HepG2 (cell line): ENCODE data around the gene ARMC2. TPM values are rescaled to one million over a fixed set of nuclear protein-coding genes. Genes with fewer than 3 reads are reported as not detected.

Experiments
- ATAC-seq: fragments of 200-7000 bp; cut with Tn5 transposase; 3 replicates; pipeline ENCODE4 v1.9.1; 2020; ENCODE audit warnings: mild to moderate bottlenecking, moderate library complexity
- BruUV-seq: library from RNA; stranded (reverse); fragments of 400-500 nt; replicated peaks from 2 replicates; lab custom pipeline; 2021; lab: Mats Ljungman, UMichigan
- CTCF ChIA-PET: fragments of 300-600 bp; formaldehyde crosslinking; extraction: SDS; loops from one replicate; lab custom pipeline; 2021; ENCODE audit warnings: low total read pairs, inconsistent platforms, low intra/inter-chr PET ratio; lab: Yijun Ruan, JAX
- POLR2A ChIA-PET: fragments of 350-600 bp; sonication (Branson Sonifier 250); formaldehyde crosslinking; loops from one replicate; lab custom pipeline; 2020; ENCODE audit warnings: antibody characterized with exemption, inconsistent platforms; lab: Yijun Ruan, JAX
- DNase-seq: peaks from one replicate; pipeline ENCODE4 v3.0.0-alpha.2; 2015; ENCODE audit warnings: low spot score
- FAIRE-seq: peaks from 3 replicates; lab custom pipeline; 2011; peaks lifted over from hg19 to GRCh38; lab: Jason Lieb, UNC
- H2AFZ ChIP-seq: one replicate; pipeline ENCODE4 v1.6.1; 2011; ENCODE audit warnings: low read length, inconsistent platforms
- H3K27ac ChIP-seq: fragments of 300-600 bp; 3 replicates; pipeline ENCODE4 v1.8.0; 2011; ENCODE audit warnings: mixed run types, mild to moderate bottlenecking, mixed read lengths, low read length, inconsistent platforms; ENCODE audit not compliant: insufficient read depth; ENCODE audit errors: extremely low read length
- H3K27me3 ChIP-seq, 2 experiments: fragments of 200-600 bp in 1 of 2; 2 replicates in 1 of 2; 3 replicates in 1 of 2; pipeline versions ENCODE4 v1.6.0 to v1.8.0; 2011; ENCODE audit warnings: low read length in 2 of 2, mild to moderate bottlenecking in 2 of 2, moderate library complexity in 2 of 2, inconsistent platforms in 1 of 2; ENCODE audit not compliant: insufficient read depth in 2 of 2, control insufficient read depth in 1 of 2
- H3K36me3 ChIP-seq, 2 experiments: fragments of 200-600 bp in 1 of 2; replicated peaks in 1 of 2; 2 replicates in 1 of 2; 3 replicates in 1 of 2; pipeline versions ENCODE4 v1.5.1 to v1.8.0; 2011; ENCODE audit warnings: low read length in 2 of 2, inconsistent platforms in 1 of 2; ENCODE audit not compliant: insufficient read depth in 2 of 2, control insufficient read depth in 1 of 2
- H3K4me1 ChIP-seq: 2 replicates; pipeline ENCODE4 v1.5.1; 2012; ENCODE audit warnings: low read length, inconsistent platforms; ENCODE audit not compliant: insufficient read depth
- H3K4me2 ChIP-seq: 2 replicates; pipeline ENCODE4 v1.6.0; 2011; ENCODE audit warnings: low read depth, low read length, inconsistent platforms
- H3K4me3 ChIP-seq, 3 experiments: fragments of 200-600 bp in 1 of 3; sonication (generic), shearing (Covaris generic) in 1 of 3; replicated peaks in 1 of 3; 2 replicates each; pipeline ENCODE4 v1.5.1; 2011 to 2016; ENCODE audit warnings: low read length in 3 of 3, inconsistent platforms in 2 of 3, low read depth in 2 of 3, mild to moderate bottlenecking in 2 of 3, control low read depth in 1 of 3, mixed read lengths in 1 of 3; ENCODE audit not compliant: insufficient read depth in 1 of 3
- H3K79me2 ChIP-seq: one replicate; pipeline ENCODE4 v1.6.1; 2011; ENCODE audit warnings: low read length, inconsistent platforms; ENCODE audit not compliant: insufficient read depth
- H3K9ac ChIP-seq: 2 replicates; pipeline ENCODE4 v1.6.0; 2011; ENCODE audit warnings: mild to moderate bottlenecking, low read depth, low read length, inconsistent platforms; ENCODE audit not compliant: insufficient read depth
- H3K9me3 ChIP-seq: 2 replicates; pipeline ENCODE4 v1.5.1; 2012; ENCODE audit warnings: mild to moderate bottlenecking, low read length
- H4K20me1 ChIP-seq: 2 replicates; pipeline ENCODE4 v1.6.0; 2011; ENCODE audit warnings: inconsistent platforms, mild to moderate bottlenecking, low read length, moderate library complexity; ENCODE audit not compliant: insufficient read depth
- CAMTA2 ChIP-seq: sonication (generic); formaldehyde crosslinking; IDR thresholded peaks from 2 replicates; pipeline ENCODE4 v1.4.0; 2020; ENCODE audit warnings: mild to moderate bottlenecking, missing genetic modification reagents, borderline replicate concordance
- CBX1 ChIP-seq: IDR thresholded peaks from one replicate; pipeline ENCODE4 v1.6.1; 2016; ENCODE audit warnings: antibody characterized with exemption, low read depth
- ISL2 ChIP-seq: sonication (generic); formaldehyde crosslinking; IDR thresholded peaks from 2 replicates; pipeline ENCODE4 v1.5.0; 2020; ENCODE audit warnings: missing genetic modification reagents
- KMT2A ChIP-seq: sonication (generic); formaldehyde crosslinking; IDR thresholded peaks from 2 replicates; pipeline ENCODE4 v1.4.0; 2020; ENCODE audit warnings: missing genetic modification reagents
- KMT2B ChIP-seq: IDR thresholded peaks from 2 replicates; pipeline ENCODE4 v1.6.1; 2016; ENCODE audit warnings: missing genetic modification reagents, missing compliant biosample characterization
- NFRKB ChIP-seq: fragments of 450-650 bp; IDR thresholded peaks from 2 replicates; pipeline ENCODE4 v1.6.1; 2017
- NRL ChIP-seq: sonication (generic); formaldehyde crosslinking; IDR thresholded peaks from 2 replicates; pipeline ENCODE4 v1.5.0; 2020; ENCODE audit warnings: missing genetic modification reagents, mild to moderate bottlenecking, moderate library complexity, borderline replicate concordance
- PAX8 ChIP-seq: sonication (generic); formaldehyde crosslinking; IDR thresholded peaks from 2 replicates; pipeline ENCODE4 v1.8.0; 2022; ENCODE audit warnings: mild to moderate bottlenecking, missing genetic modification reagents, borderline replicate concordance
- RNF219 ChIP-seq: sonication (generic); formaldehyde crosslinking; IDR thresholded peaks from 2 replicates; pipeline ENCODE4 v1.5.0; 2020; ENCODE audit warnings: mild to moderate bottlenecking, missing genetic modification reagents
- U2AF1 ChIP-seq: fragments of 200-400 bp; formaldehyde crosslinking; optimal IDR thresholded peaks from 2 replicates; pipeline ENCODE3; 2017; ENCODE audit warnings: mild to moderate bottlenecking, low read depth, low read length
- ZNF572 ChIP-seq: sonication (generic); formaldehyde crosslinking; IDR thresholded peaks from 2 replicates; pipeline ENCODE4 v1.5.1; 2020; ENCODE audit warnings: mild to moderate bottlenecking, missing genetic modification reagents
- ZNF607 ChIP-seq: sonication (generic); formaldehyde crosslinking; IDR thresholded peaks from 2 replicates; pipeline ENCODE4 v1.5.1; 2020; ENCODE audit warnings: missing genetic modification reagents, mild to moderate bottlenecking, borderline replicate concordance
- ZNF614 ChIP-seq: IDR thresholded peaks from 2 replicates; pipeline ENCODE4 v1.6.1; 2018; ENCODE audit warnings: missing biosample characterization, missing genetic modification reagents, inconsistent platforms, borderline replicate concordance
- WGBS: methylation state at CpG from one replicate; pipeline ENCODE4 v1.1.6; 2017; ENCODE audit warnings: low lambda C conversion rate; 5-methylcytosine and 5-hydroxymethylcytosine counted together
- in situ Hi-C: cut with HindIII; loops from 2 replicates; pipeline ENCODE4 v1.10.0; 2017; ENCODE audit warnings: low pct_unique_long_range_greater_than_20kb; ENCODE audit not compliant: extremely low pct_ligation_motif_present
- intact Hi-C: fragments of 100-400 bp; cut with micrococcal nuclease; formaldehyde crosslinking; loops from one replicate; pipeline ENCODE4 v1.10.0; 2022; ENCODE audit not compliant: unreplicated experiment
- polyA plus RNA-seq, 8 experiments: library from polyadenylated mRNA; depleted of rRNA in 3 of 8; stranded (reverse) in 7 of 8; unstranded in 1 of 8; fragments of >200 nt; fragmentation: Illumina TruSeq in 4 of 8; extraction: Trizol in 4 of 8; gene quantifications; 2 replicates each; pipeline versions ENCODE4 v1.2.1 to v1.2.3, GENCODE V29; 2011 to 2016; ENCODE audit warnings: low read depth in 4 of 8, missing spikeins in 1 of 8, mixed read lengths in 1 of 8; ENCODE audit not compliant: insufficient read depth in 1 of 8
- total RNA-seq, 5 experiments: library from RNA; depleted of rRNA; stranded (reverse); fragments of >200 nt; fragmentation: Illumina TruSeq; extraction: Trizol; gene quantifications; 2 replicates each; pipeline ENCODE4 v1.2.3, GENCODE V29; 2016; ENCODE audit warnings: low read depth in 1 of 5

The ARMC2 gene
- total and polyA plus RNA-seq, 2 of the 13 experiments (the other 11 are each of a cell fraction or from before 2014, with no cell fraction given), result 1.4 to 3.2 TPM

- TF ChIP-seq KMT2A (CRISPR knock-in tag), result no peak
- TF ChIP-seq U2AF1, result no peak
- no peak for TF ChIP-seq ISL2 (CRISPR knock-in tag)
- no peak for TF ChIP-seq NRL (CRISPR knock-in tag)
- TF ChIP-seq CAMTA2, result no peak
Observed at GRCh38 chr6:108941859-108942258, 93.6 kb downstream of the ARMC2 start (continued).

DNA sequence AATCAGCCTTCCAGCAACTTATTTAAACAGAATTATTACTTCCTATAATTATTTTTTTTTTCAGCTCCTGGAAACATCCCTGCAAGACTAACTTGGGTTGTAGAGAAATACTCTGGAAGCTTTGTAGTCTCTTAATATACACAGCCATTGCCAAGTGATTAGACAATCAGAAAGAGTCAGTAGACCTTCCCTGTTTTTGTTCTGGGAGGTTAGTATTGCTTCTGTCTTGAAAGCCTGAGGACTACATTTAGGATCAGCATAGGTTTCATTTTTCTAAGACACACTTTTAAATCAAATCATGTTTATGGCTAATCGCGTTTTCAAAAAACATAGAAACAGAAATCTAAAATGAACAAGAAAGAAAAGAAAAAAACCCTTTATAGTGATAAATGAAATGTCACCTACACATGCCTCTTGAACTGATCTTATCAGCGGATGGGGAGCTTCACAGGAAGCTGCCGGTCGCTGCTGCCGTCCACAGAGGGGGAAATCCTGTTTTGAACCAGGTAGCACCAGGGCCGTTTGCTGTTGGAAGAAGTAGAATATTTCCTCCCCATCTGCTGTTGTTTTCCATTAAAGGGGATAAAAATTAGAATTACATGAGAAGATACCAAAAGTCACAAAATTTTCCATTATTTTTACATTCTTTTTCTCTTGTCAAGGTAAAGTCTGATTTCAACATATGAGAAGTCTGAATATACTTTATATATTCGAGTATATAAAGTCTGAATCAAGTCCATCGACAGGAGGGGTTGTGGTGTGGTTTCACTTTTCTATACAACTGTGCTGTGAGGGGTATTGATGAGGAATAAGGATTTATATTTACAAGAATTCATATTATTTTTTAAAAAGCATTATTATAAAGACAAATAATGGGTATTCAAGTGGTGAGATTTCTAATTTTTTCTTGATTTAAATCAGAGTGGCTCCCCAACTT lies 94.6 kb downstream of the ARMC2 start:
- TF ChIP-seq NFRKB (no peak), ZNF614 (CRISPR knock-in tag) (no peak), CBX1 (no peak), PAX8 (CRISPR knock-in tag) (no peak), RNF219 (no peak), ZNF607 (CRISPR knock-in tag) (no peak), KMT2B (no peak), ZNF572 (CRISPR knock-in tag) (no peak)

More for the DNA sequence above, 94.6 kb downstream of the ARMC2 start:
- no peak for DNase-seq
- ChIA-PET CTCF (no interaction called here), POLR2A (no interaction called here)
- no peak overlapping the region for H2AFZ ChIP-seq
- intact Hi-C loops (no loop called here), in situ Hi-C loops (no loop called here)
- peaks cover 6 to 33% of the 10 kb centered on the region in 2 experiments; a peak in 4 of 5 replicates for H3K27me3 ChIP-seq
- no peak overlapping the region for H3K4me2 ChIP-seq
- H3K27ac ChIP-seq, result no peak overlapping the region
- 18% methylated on average over 9 of the region's 9 CpGs for WGBS
- no peaks in the 10 kb centered on the region for H3K36me3 ChIP-seq
- no peaks in the 10 kb centered on the region for H3K9me3 ChIP-seq
- H4K20me1 ChIP-seq, result no peaks in the 10 kb centered on the region
- no peaks in the 10 kb centered on the region for H3K79me2 ChIP-seq
- no peak for FAIRE-seq
- no TSS peak for BruUV-seq
- no peak overlapping the region for H3K9ac ChIP-seq
- H3K4me3 ChIP-seq, result no peak overlapping the region
- ATAC-seq, result no peak
- H3K4me1 ChIP-seq, result no peaks in the 10 kb centered on the region
